Ectodermal cell (in vitro differentiated cells): Measurements from ENCODE around the gene TMEM97. TPM values are rescaled to one million over a fixed set of nuclear protein-coding genes. Genes with fewer than 3 reads are reported as not detected.
"Not testable (repeated sequence)": the region's sequence is repeated elsewhere in the genome, so short reads cannot be mapped to it uniquely, and the experiment has no call there.

ENCODE experiments used
- H3K27ac ChIP-seq: 2 replicates; pipeline ENCODE4 v1.7.0; 2013; ENCODE audit warnings: mild to moderate bottlenecking, low read depth, low read length; ENCODE audit not compliant: insufficient read depth, poor library complexity, severe bottlenecking
- H3K27me3 ChIP-seq: 2 replicates; pipeline ENCODE4 v1.7.0; 2013; ENCODE audit warnings: mild to moderate bottlenecking, low read length; ENCODE audit not compliant: insufficient read depth, control insufficient read depth, poor library complexity, severe bottlenecking
- H3K36me3 ChIP-seq: one replicate; pipeline ENCODE4 v1.7.0; 2013; ENCODE audit warnings: low read length; ENCODE audit not compliant: control insufficient read depth, insufficient read depth
- H3K4me1 ChIP-seq: one replicate; pipeline ENCODE4 v1.7.0; 2013; ENCODE audit warnings: low read length; ENCODE audit not compliant: control insufficient read depth, insufficient read depth
- H3K4me3 ChIP-seq: 2 replicates; pipeline ENCODE4 v1.7.0; 2013; ENCODE audit warnings: low read depth, low read length, control low read depth; ENCODE audit not compliant: insufficient read depth
- H3K9me3 ChIP-seq: 2 replicates; pipeline ENCODE4 v1.7.0; 2013; ENCODE audit warnings: mild to moderate bottlenecking, low read length, moderate library complexity; ENCODE audit not compliant: control insufficient read depth
- WGBS, 2 experiments: methylation state at CpG; one replicate each; pipeline ENCODE4 v1.1.7; 2013; ENCODE audit warnings: missing lambda C conversion rate in 2 of 2; 5-methylcytosine and 5-hydroxymethylcytosine counted together
- polyA plus RNA-seq, 4 experiments: library from polyadenylated mRNA; stranded (reverse); fragments of 50-300 nt; gene quantifications; one replicate each; pipeline ENCODE4 v1.2.3, GENCODE V29; 2013

Gene TMEM97
- 95.3 TPM for polyA plus RNA-seq (2013, experiment 1 of 4)
- 120 TPM for polyA plus RNA-seq (2013, experiment 2 of 4)
- polyA plus RNA-seq (2013, experiment 3 of 4) = 82.9 TPM
- 88.6 TPM for polyA plus RNA-seq (2013, experiment 4 of 4)

DNA sequence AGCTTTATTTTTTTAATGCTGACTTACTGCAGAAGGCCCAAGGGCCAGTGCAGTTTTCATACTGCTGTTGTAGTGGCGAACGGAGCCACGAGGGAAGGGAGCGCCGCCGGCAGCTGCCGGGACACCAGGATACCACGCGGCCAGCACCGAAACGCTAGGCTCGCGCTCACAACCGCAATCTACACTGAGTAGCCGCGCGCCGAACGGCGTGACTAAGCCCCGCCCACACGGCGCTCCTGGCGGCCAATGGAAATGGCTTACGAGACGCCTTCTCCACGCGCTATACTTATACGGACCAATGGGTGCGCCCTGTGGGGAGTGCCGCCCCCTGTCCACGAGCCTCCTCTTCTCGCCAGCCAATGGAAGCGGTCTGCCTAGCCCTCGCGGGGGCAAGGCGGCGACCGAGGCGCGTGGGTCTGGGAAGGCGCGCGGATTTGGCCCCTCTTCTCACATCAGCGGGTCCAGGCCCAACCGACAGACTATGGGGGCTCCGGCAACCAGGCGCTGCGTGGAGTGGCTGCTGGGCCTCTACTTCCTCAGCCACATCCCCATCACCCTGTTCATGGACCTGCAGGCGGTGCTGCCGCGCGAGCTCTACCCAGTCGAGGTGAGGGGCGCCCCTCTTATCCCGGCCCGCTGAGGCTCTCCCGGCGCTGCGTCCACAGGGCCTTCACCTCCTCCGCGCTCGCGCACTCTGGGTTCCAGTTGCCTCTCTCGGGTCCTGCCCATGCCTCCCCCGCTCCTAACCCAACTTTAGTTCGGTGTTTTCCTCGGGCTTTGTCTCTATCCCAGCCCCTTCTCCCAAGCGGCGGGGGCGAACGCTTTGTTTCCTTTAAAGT lies at the start of gene TMEM97:
Gene TMEM97, plus strand, starts transcription at position 442 of the 839 bp plus-strand sequence. Its CDS starts 40 bp downstream, at position 482.
- peak within 1 kb of the TSS; percentile 77 for H3K27ac ChIP-seq
- WGBS, 2 experiments = 0% methylated on average over 72 of the region's 72 CpGs
- no peaks in the 10 kb centered on the region for H3K36me3 ChIP-seq
- H3K4me3 ChIP-seq = peak within 1 kb of the TSS; percentile 95
- no peaks in the 10 kb centered on the region for H3K27me3 ChIP-seq
- H3K4me1 ChIP-seq = peaks cover 17% of the 10 kb centered on the region
- H3K9me3 ChIP-seq = no peaks in the 10 kb centered on the region

DNA sequence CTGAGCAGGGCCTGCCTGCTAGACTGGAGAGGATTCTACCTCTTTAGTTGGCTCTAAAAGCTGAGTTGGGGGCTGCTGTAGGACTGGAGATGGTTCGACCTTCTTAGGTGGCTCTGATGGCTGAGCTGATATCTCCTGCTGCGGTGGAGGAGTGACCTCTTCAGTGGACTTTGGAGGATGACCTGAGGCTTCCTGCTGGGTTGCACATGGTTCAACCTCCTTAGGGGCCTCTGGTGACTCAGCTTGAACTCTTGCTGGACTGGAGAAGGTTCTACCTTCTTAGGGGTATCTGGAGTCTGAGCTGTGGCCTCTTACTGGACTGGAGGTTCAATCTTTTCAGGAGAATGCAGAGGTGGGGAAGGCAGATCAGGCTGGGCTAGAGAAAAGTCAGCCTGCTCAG lies 48.9 kb upstream of the TMEM97 start:
- Histone ChIP-seq H3K27ac (no peak overlapping the region), H3K4me3 (no peak overlapping the region), H3K27me3 (no peaks in the 10 kb centered on the region), H3K9me3 (no peaks in the 10 kb centered on the region), H3K36me3 (no peaks in the 10 kb centered on the region), H3K4me1 (peaks cover 3% of the 10 kb centered on the region)
- 89 to 93% methylated on average over 2 of the region's 2 CpGs for WGBS, 2 experiments

DNA sequence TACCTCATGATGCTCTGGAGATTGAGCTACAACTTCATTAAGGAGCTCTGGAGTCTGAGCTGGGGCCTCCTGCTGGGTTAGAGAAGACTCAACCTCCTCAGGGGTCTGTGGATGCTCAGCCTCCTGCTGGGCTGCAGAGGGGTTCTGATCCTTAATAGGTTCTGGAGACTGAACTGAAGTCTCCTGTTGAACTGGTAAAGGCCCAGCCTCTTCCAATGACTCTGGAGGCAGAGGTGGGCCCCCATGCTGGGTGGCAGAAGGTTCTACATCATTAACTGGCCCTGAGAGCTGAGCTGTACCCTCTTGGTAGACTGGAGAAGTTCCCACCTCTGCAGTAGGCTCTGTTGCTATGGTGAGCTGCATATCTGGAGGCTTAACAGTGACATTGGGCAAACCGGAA lies 48.1 kb upstream of the TMEM97 start:
- H3K4me3 ChIP-seq = no peak overlapping the region
- H3K27me3 ChIP-seq = no peaks in the 10 kb centered on the region
- peaks cover 5% of the 10 kb centered on the region for H3K4me1 ChIP-seq
- WGBS, 2 experiments = 91 to 100% methylated on average over 1 of the region's 1 CpG
- no peaks in the 10 kb centered on the region for H3K36me3 ChIP-seq
- no peak overlapping the region for H3K27ac ChIP-seq
- H3K9me3 ChIP-seq = no peaks in the 10 kb centered on the region

DNA sequence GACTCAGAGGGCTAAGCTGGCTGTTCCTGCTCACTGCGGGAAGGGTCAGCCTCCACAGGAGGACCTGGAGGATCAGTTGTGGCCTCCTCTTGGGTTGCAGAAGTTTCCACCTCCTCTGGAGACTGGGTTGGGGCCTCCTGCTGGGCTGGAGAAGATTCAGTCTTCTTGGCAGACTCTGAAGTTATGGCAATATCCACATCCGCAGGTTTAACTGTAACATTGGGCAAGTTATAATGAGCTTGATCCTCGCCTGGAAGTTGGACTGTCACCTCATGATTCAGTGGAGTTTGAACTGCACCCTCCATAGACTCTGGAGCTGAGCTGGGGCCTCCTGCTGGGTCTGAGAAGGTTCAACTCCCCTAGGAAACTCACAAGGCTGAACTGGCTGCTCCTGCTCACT lies 47.6 kb upstream of the TMEM97 start:
- Histone ChIP-seq H3K4me3 (no peak overlapping the region), H3K27me3 (no peaks in the 10 kb centered on the region), H3K27ac (no peak overlapping the region), H3K4me1 (peaks cover 5% of the 10 kb centered on the region), H3K9me3 (no peaks in the 10 kb centered on the region), H3K36me3 (no peaks in the 10 kb centered on the region)
- 93 to 96% methylated on average over 3 of the region's 3 CpGs for WGBS, 2 experiments

DNA sequence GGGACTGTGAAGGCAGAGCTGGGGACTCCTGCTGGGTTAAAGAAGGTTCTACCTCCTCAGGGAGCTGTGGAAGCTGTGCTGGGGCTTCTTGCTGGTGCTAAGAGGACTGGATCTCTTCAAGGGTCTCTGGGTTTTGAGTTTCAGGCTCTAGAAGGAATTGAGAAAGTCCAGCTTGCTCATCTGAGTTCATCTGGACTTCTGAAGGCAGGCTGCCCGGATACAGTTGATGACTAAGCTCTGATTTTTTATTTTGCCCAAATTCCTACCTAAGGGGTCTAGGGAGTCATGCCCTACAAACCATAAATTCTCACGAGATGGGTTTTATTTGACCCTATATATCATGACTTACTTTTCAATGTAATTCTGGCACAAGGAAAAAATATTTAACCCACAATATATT lies 46.8 kb upstream of the TMEM97 start:
- Histone ChIP-seq H3K9me3 (no peaks in the 10 kb centered on the region), H3K4me1 (peaks cover 5% of the 10 kb centered on the region), H3K27ac (no peak overlapping the region), H3K36me3 (no peaks in the 10 kb centered on the region), H3K27me3 (no peaks in the 10 kb centered on the region), H3K4me3 (no peak overlapping the region)
- 87 to 93% methylated on average over 2 of the region's 2 CpGs for WGBS, 2 experiments

DNA sequence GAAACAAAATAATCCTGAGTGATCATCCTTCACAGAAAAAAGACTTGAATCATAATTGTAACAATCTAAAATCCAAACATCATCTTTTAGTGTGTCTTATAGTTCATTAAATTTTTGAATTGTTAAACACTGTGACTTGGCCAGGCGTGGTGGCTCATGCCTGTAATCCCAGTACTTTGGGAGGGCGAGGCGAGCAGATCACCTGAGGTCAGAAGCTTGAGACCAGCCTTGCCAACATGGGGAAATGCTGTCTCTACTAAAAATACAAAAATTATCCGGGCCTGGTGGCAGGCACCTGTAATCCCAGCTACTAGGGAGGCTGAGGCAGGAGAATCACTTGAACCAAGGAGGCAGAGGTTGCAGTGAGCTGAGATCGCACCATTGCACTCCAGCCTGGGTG lies 45.7 kb upstream of the TMEM97 start:
- H3K27ac ChIP-seq, H3K36me3 ChIP-seq, H3K9me3 ChIP-seq, H3K27me3 ChIP-seq, H3K4me1 ChIP-seq, H3K4me3 ChIP-seq: not testable (repeated sequence)
- WGBS, 2 experiments = 84 to 86% methylated on average over 5 of the region's 5 CpGs

DNA sequence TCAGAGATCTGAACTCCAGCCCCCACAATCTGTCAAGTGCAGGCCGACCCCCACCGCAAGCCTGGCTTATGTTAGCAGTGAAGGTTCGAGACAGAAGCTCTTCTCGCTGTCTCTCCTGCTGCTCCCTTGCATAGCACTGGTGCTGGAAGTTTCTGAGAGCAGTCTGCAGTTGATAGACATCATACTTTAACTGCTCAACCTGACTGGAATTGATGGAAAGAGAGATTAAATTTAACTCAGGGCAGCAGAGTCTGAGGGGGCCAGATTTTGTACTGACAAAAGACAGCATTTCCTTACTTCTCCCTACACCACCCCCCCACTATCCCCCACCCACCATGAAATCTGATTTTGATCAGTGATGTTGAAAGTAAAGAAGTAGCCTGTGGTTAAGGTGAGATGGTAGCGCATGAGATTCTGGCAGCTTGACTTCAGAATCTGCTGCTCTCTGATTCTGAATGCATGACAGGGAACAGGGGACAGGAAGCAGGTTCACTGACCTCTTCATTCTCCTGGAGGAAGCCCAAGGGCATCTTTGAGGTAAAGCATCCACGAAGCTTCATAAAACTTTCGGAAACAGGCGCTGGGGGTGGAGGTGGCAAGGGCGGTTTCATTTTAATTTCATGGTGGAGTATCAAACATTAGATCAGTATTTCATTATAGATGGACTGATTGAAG lies 44.3 kb upstream of the TMEM97 start:
- Histone ChIP-seq H3K4me3 (no peak overlapping the region), H3K27me3 (no peaks in the 10 kb centered on the region)

DNA sequence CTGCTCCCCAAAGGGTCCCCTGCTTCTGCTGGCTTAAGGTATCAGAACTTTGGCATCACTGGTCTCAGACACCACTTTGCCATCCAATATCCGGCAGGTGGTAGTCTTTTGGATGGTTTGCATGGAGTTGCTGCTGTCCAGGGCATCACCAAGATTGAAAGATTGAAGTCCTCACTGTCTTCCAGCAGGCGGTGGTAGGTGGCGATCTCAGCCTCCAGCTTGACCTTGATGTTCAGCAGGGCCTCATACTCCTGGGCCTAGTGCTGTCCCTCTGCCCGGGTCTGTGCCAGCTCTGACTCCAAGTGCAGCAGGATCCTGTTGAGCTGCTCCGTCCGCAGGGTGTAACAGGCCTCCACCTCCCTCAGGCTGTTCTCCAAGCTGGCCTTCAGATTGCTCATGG lies 43.0 kb upstream of the TMEM97 start:
- H3K27me3 ChIP-seq = no peaks in the 10 kb centered on the region
- 94 to 95% methylated on average over 6 of the region's 6 CpGs for WGBS, 2 experiments

More for the DNA sequence above, 44.3 kb upstream of the TMEM97 start:
- Histone ChIP-seq H3K36me3 (no peaks in the 10 kb centered on the region), H3K27ac (no peak overlapping the region), H3K4me1 (peaks cover 5% of the 10 kb centered on the region), H3K9me3 (no peaks in the 10 kb centered on the region)
- 93 to 94% methylated on average over 9 of the region's 9 CpGs for WGBS, 2 experiments

DNA sequence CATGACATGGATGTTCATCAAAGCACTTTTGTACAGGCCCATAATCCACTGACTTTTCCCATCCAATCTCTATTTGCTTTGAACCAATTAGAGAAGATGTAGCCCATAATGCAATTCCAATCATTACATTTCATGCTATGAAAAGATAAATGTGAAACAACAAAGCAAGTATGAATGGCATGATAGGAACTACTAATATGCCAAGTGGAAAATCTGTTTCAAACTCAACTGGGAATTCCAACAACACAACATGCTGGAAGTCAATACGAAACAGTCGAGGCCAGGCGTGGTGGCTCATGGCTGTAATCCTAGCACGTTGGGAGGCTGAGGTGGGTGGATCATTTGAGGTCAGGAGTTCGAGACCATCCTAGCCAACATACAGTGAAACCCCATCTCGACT lies 39.6 kb upstream of the TMEM97 start:
- H3K27ac ChIP-seq = no peak overlapping the region
- no peaks in the 10 kb centered on the region for H3K36me3 ChIP-seq
- 87 to 92% methylated on average over 6 of the region's 6 CpGs for WGBS, 2 experiments

More for the DNA sequence above, 43.0 kb upstream of the TMEM97 start:
- Histone ChIP-seq H3K4me3 (no peak overlapping the region), H3K27ac (no peak overlapping the region), H3K4me1 (peaks cover 5% of the 10 kb centered on the region), H3K36me3 (no peaks in the 10 kb centered on the region), H3K9me3 (no peaks in the 10 kb centered on the region)

DNA sequence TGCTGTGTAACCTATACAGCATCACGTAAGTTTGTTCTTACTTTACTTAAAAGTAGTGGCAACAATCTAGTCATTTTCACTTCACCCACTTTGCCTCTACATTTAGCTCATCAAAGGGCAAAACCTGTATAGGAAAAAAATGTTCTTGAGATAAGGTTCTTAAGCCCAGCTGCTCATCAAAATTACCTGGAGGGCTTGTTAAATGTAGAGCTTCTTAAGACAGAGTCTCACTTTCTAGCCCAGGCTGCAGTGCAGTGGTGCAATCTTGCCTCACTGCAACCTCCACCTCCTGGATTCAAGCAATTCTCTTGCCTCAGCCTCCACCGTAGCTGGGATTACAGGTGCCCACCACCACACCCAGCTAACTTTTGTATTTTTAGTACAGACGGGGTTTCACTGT lies 38.2 kb upstream of the TMEM97 start:
- Histone ChIP-seq H3K9me3 (no peaks in the 10 kb centered on the region), H3K27ac (no peak overlapping the region), H3K27me3 (no peaks in the 10 kb centered on the region), H3K36me3 (no peaks in the 10 kb centered on the region), H3K4me1 (no peaks in the 10 kb centered on the region), H3K4me3 (no peak overlapping the region)
- WGBS, 2 experiments = 84 to 87% methylated on average over 2 to 3 of the region's 3 CpGs

More for the DNA sequence above, 39.6 kb upstream of the TMEM97 start:
- Histone ChIP-seq H3K4me1 (peaks cover 5% of the 10 kb centered on the region), H3K4me3 (no peak overlapping the region), H3K9me3 (no peaks in the 10 kb centered on the region), H3K27me3 (no peaks in the 10 kb centered on the region)
